GM19397 (cell line): Measurements from ENCODE around the gene ZNF426.

Experiments used
- ATAC-seq: cut with Tn5 transposase; IDR thresholded peaks from one replicate; pipeline ENCODE4 v1.9.1; 2021; ENCODE audit warnings: mild to moderate bottlenecking, moderate library complexity; ENCODE audit not compliant: unreplicated experiment

Gene ZNF426

GRCh38 chr19:9498183-9498902, 40.1 kb downstream of the ZNF426 start, which contains the start of gene ZNF560:
Gene ZNF560 (minus strand): TSS chr19:9498616. CDS start chr19:9475313, 23,303 bp downstream.
- no peak for ATAC-seq

GRCh38 chr19:9494096-9494495, 44.3 kb downstream of the ZNF426 start:
- no peak for ATAC-seq

GRCh38 chr19:9487016-9487415, 51.4 kb downstream of the ZNF426 start:
- ATAC-seq = no peak

GRCh38 chr19:9485140-9485539, 53.3 kb downstream of the ZNF426 start:
- no peak for ATAC-seq

GRCh38 chr19:9474975-9475374, 63.5 kb downstream of the ZNF426 start:
- ATAC-seq = no peak
